Upper lobe of left lung (tissue), 6 donors: ENCODE data around the gene LRP5. TPM values are rescaled to one million over a fixed set of nuclear protein-coding genes. Genes with fewer than 3 reads are reported as not detected.

ENCODE experiments used
- ATAC-seq, 2 donors: fragments of 200-7000 bp; cut with Tn5 transposase; one replicate each; pipeline ENCODE4 v1.9.1; 2022; ENCODE audit warnings: mild to moderate bottlenecking in 2 of 2, moderate library complexity in 2 of 2; ENCODE audit not compliant: low FRiP score in 2 of 2
- DNase-seq, 2 donors: peaks; one replicate each; pipeline ENCODE4 v3.0.0-alpha.2; 2019 to 2020
- H3K27ac ChIP-seq, 4 donors: fragments of 200-600 bp; sonication (generic); one replicate each; pipeline ENCODE4 v1.5.1; 2016 to 2019
- H3K27me3 ChIP-seq, 4 donors: fragments of 200-600 bp; sonication (generic); one replicate each; pipeline ENCODE4 v1.5.1; 2017 to 2019
- H3K36me3 ChIP-seq, 4 donors: fragments of 200-600 bp; sonication (generic); one replicate each; pipeline ENCODE4 v1.5.1; 2016 to 2019
- H3K4me1 ChIP-seq, 4 donors: fragments of 200-600 bp; sonication (generic); one replicate each; pipeline ENCODE4 v1.5.1; 2018 to 2019
- H3K4me3 ChIP-seq, 4 donors: fragments of 200-600 bp; sonication (generic); one replicate each; pipeline ENCODE4 v1.5.1; 2017 to 2019; ENCODE audit warnings: mild to moderate bottlenecking in 2 of 4, moderate library complexity in 1 of 4
- H3K9me3 ChIP-seq, 4 donors: fragments of 200-600 bp; sonication (generic); one replicate each; pipeline ENCODE4 v1.5.1; 2018 to 2019
- EP300 ChIP-seq, 4 donors: sonication (generic); formaldehyde crosslinking; IDR thresholded peaks; one replicate each; pipeline ENCODE4 v1.5.1; 2017; ENCODE audit warnings: antibody characterized with exemption in 4 of 4, control low read depth in 2 of 4
- POLR2A ChIP-seq, 4 donors: fragments of 450-650 bp; IDR thresholded peaks; one replicate each; pipeline ENCODE4 v1.5.1; 2016 to 2017; ENCODE audit warnings: antibody characterized with exemption in 4 of 4, mild to moderate bottlenecking in 2 of 4
- POLR2AphosphoS5 ChIP-seq, 2 donors: sonication (generic); formaldehyde crosslinking; IDR thresholded peaks; one replicate each; pipeline ENCODE4 v1.5.1; 2017; ENCODE audit warnings: antibody characterized with exemption in 2 of 2
- WGBS, 2 donors: methylation state at CpG; one replicate each; pipeline ENCODE4 v1.1.5; 2017 to 2018; 5-methylcytosine and 5-hydroxymethylcytosine counted together
- total RNA-seq, 6 donors: library from RNA; depleted of rRNA in 4 of 6; stranded (reverse); fragments of >200 nt in 4 of 6; gene quantifications; one replicate each; pipeline versions ENCODE4 v1.1.0 to v1.2.1, GENCODE V29; 2016 to 2021
- TF ChIP-seq, protein P1 (sequence below), 6 experiments: fragments of 450-650 bp in 4 of 6; fragments of 200-600 bp in 2 of 6; sonication (generic) in 2 of 6; IDR thresholded peaks; one replicate each; pipeline ENCODE4 v1.5.1; 2016 to 2019; ENCODE audit warnings: antibody characterized with exemption in 6 of 6
- donor health status: DM: no; HTN: no; CAD: no; lungs with moderate emphysema.
- donor health status: DM: no; HTN: yes; CAD: no; lungs with severe emphysema.

LRP5 gene
- total RNA-seq, 6 donors from 2014 or later, result 51.5 to 79.4 (median 67.6) TPM

DNA sequence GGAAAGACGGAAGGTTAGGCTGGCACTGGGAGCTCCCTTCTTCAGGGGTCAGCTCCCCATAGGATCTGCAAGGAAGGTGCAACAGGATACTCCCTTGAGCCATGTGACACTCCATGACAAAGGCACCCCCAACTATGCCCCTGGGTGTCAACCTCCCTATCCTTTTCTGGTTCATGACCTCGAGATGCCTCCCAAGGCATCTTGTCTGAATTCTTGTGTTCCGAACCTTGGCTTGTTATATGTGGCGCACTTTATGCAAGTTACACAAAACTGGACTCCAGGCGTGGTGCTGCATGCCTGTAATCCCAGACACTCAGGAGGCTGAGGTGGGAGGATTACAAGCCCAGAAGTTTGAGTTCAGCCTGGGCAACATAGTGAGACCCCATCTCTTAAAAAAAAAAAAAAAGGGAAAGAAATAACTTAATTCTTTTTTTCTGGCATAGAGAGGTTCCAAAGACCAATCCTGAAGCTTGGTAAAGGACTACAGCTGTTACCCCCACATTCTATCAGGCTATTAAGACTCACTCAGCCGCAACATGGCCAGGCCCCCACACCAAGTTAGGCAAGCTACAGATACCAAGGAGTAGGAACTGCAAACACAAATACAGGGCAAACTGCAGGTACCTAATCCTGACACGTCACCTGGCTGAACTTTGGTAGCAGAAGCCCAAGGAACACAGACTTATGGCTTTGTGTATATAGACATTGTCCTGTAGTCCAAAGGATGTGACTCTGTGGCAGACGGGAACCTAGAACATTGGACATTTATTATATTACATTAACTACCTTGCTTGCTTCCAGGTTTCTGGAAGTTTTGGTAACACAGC is 42.0 kb upstream of the LRP5 start:
- peak overlapping the region in 2 of 4 donors; percentile 77 to 92 for H3K4me3 ChIP-seq
- ATAC-seq, result no peak
- peak overlapping the region in 3 of 4 donors; percentile 90 to 97 (median 96) for H3K27ac ChIP-seq
- no peak for DNase-seq
- H3K27me3 ChIP-seq, result no peaks in the 10 kb centered on the region
- H3K4me1 ChIP-seq, result peaks cover 18 to 33% (median 24%) of the 10 kb centered on the region in 4 donors
- TF ChIP-seq POLR2A (IDR thresholded peaks at IDR 0.05) (no peak), EP300 (IDR thresholded peaks at IDR 0.05) (no peak), POLR2AphosphoS5 (IDR thresholded peaks at IDR 0.05) (no peak)
- TF ChIP-seq, protein P1, sequence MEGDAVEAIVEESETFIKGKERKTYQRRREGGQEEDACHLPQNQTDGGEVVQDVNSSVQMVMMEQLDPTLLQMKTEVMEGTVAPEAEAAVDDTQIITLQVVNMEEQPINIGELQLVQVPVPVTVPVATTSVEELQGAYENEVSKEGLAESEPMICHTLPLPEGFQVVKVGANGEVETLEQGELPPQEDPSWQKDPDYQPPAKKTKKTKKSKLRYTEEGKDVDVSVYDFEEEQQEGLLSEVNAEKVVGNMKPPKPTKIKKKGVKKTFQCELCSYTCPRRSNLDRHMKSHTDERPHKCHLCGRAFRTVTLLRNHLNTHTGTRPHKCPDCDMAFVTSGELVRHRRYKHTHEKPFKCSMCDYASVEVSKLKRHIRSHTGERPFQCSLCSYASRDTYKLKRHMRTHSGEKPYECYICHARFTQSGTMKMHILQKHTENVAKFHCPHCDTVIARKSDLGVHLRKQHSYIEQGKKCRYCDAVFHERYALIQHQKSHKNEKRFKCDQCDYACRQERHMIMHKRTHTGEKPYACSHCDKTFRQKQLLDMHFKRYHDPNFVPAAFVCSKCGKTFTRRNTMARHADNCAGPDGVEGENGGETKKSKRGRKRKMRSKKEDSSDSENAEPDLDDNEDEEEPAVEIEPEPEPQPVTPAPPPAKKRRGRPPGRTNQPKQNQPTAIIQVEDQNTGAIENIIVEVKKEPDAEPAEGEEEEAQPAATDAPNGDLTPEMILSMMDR (IDR thresholded peaks at IDR 0.05), result no peak
- H3K9me3 ChIP-seq, result no peaks in the 10 kb centered on the region
- 76 to 79% methylated on average over 8 of the region's 8 CpGs for WGBS, 2 donors
- peaks cover 6 to 26% (median 19%) of the 10 kb centered on the region in 4 donors for H3K36me3 ChIP-seq

- Histone ChIP-seq H3K9me3 (no peaks in the 10 kb centered on the region), H3K36me3 (peaks cover 2 to 18% (median 12%) of the 10 kb centered on the region in 4 donors), H3K4me3 (peak overlapping the region; percentile 61 to 92 (median 78)), H3K27ac (peak overlapping the region; percentile 90 to 99 (median 96)), H3K27me3 (no peaks in the 10 kb centered on the region), H3K4me1 (peaks cover 18 to 33% (median 24%) of the 10 kb centered on the region in 4 donors)
- peak; percentile 32 to 77 for ATAC-seq
- peak in 1 of 2 donors; percentile 58 for DNase-seq
- no peak for TF ChIP-seq EP300 (IDR thresholded peaks at IDR 0.05)
- TF ChIP-seq, protein P1 (IDR thresholded peaks at IDR 0.05), result peak; percentile 32 to 63 (median 54)
- 3 to 6% methylated on average over 23 of the region's 23 CpGs for WGBS, 2 donors
These were observed 41.2 kb upstream of the LRP5 start for GRCh38 chr11:68271023-68271780.

DNA sequence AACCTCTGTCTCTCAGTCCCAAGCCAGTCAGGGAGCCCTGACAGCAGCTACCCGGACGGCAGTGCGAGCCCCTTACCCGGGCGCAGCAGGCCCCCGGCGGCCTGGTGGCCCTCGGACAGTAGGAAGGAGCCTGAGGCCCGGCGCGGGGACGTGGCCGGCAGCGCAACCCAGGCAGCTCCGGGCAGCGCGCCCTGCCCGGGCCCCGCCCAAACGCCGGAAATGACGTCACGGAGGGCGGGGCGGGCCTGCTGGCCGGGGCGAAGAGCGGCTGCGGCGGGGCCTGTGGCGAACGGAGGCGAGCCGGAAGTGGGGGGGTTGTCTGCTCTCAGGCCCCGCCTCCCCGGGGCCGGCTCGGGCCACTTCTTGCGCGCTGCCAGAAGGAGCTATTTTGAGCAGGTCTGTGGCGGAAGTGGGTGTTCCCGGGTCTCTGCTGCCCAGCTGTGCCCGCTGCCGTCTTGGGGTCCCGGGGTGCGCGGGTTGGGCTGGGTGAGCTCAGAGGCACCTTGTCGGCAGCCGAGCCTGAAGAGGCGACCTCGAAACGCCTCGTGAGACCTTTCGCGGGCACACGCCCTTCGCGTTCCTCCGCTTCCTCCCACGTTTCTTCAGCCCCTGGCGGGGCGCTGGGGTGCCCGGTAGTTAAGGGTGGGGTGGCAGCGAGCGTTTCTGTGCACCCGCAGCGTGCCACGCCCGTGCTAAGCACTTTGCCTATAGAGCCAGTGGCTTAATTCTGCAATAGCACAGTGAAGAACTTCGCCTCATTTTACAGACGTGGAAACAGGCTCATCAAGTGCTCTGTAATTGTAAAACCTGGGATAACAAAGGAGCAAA is 40.4 kb upstream of the LRP5 start, which contains the start of gene C11orf24:
Gene C11orf24 (minus strand): TSS at position 193 of the 828 bp plus-strand sequence. CDS start 8,206 bp downstream, outside the sequence.
- no peaks in the 10 kb centered on the region for H3K9me3 ChIP-seq
- peak within 1 kb of the TSS; percentile 90 to 99 (median 96) for H3K27ac ChIP-seq
- H3K27me3 ChIP-seq, result no peaks in the 10 kb centered on the region
- DNase-seq (peak; percentile 97 to 98), ATAC-seq (peak; percentile 98)
- peak within 1 kb of the TSS; percentile 61 to 92 (median 78) for H3K4me3 ChIP-seq
- peaks cover 0 to 10% (median 7%) of the 10 kb centered on the region in 4 donors for H3K36me3 ChIP-seq
- 0 to 1% methylated on average over 14 to 30 of the region's 71 CpGs for WGBS, 2 donors
- TF ChIP-seq, protein P1 (IDR thresholded peaks at IDR 0.05), result peak in 4 of 6 experiments; percentile 22 to 40 (median 34)
- TF ChIP-seq POLR2AphosphoS5 (IDR thresholded peaks at IDR 0.05) (peak; percentile 87), POLR2A (IDR thresholded peaks at IDR 0.05) (peak in 3 of 4 donors; percentile 75 to 91 (median 86)), EP300 (IDR thresholded peaks at IDR 0.05) (no peak)
- H3K4me1 ChIP-seq, result peaks cover 18 to 33% (median 24%) of the 10 kb centered on the region in 4 donors

- DNase-seq, result no peak
- H3K27ac ChIP-seq, result peak overlapping the region; percentile 90 to 99 (median 96)
These were observed 39.2 kb upstream of the LRP5 start for GRCh38 chr11:68273026-68273738.

More at GRCh38 chr11:68273026-68273738, 39.2 kb upstream of the LRP5 start:
- no peaks in the 10 kb centered on the region for H3K27me3 ChIP-seq
- 91 to 94% methylated on average over 20 to 21 of the region's 21 CpGs for WGBS, 2 donors
- TF ChIP-seq POLR2A (IDR thresholded peaks at IDR 0.05), result no peak
- TF ChIP-seq POLR2AphosphoS5 (IDR thresholded peaks at IDR 0.05), result no peak
- TF ChIP-seq, protein P1 (IDR thresholded peaks at IDR 0.05), result no peak
- TF ChIP-seq EP300 (IDR thresholded peaks at IDR 0.05), result no peak
- H3K36me3 ChIP-seq, result no peaks in the 10 kb centered on the region
- H3K9me3 ChIP-seq, result no peaks in the 10 kb centered on the region
- peaks cover 18 to 33% (median 24%) of the 10 kb centered on the region in 4 donors for H3K4me1 ChIP-seq
- no peak for ATAC-seq
- H3K4me3 ChIP-seq, result peak overlapping the region in 2 of 4 donors; percentile 77 to 92
